ENCODE data around the gene CFB.
"Not testable (repeated sequence)": the region's sequence is repeated elsewhere in the genome, so short reads cannot be mapped to it uniquely, and the experiment has no call there.

The CFB gene

GRCh38 chr6:31971993-31972708 lies 26.3 kb downstream of the CFB start, which contains the start of gene DXO:
TSS of gene DXO (minus strand) at chr6:31972138. CDS start at chr6:31971675, 463 bp downstream.
- DNase-seq: peak; percentile 99

- DNase-seq: peak; percentile 36
Measured at GRCh38 chr6:31972709-31973350, 26.9 kb downstream of the CFB start.

GRCh38 chr6:31976065-31976464 lies 30.2 kb downstream of the CFB start:
- DNase-seq: not testable (repeated sequence)

DNA sequence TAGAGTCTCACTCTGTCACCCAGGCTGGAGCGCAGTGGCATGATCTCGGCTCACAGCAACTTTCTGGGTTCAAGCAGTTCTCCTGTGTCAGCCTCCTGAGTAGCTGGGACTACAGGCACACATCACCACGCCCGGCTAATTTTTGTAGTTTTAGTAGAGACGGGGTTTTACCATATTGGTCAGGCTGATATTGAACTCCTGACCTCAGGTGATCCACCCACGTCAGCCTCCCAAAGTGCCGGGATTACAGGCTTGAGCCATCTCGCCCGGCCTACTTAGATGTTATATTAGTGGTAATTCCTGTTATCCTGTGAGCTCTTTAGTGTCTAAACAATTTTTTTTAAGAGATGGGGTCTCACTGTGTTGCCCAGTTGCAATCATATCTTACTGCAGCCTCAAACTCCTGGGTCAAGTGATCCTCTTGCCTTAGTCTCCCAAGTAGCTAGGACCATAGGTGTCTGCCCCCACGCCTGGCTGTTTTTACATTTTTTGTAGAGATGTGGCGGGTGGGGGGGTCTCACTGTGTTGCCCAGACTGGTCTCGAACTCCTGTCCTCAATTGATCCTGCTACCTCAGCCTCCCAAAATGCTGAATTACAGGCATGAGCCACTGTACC lies 32.0 kb downstream of the CFB start:
- no peak for DNase-seq

DNA sequence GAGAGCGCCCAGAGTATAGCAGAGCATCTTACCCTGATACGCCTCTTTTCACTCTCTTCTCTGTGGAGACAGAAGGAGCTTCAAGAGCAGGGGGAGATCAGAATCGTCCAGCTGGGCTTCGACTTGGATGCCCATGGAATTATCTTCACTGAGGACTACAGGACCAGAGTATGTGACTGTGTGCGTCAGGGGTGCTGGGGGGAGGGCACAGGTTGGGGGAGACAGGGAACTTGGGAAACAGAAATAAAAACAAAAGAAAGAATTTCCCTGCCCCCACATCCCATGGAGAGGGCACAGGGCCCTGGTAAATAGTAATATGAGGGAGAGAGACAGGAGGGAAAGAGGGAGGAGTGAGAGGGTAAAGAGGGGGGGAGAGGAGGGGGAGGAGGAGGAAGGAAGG lies 32.9 kb downstream of the CFB start:
- DNase-seq: no peak

DNA sequence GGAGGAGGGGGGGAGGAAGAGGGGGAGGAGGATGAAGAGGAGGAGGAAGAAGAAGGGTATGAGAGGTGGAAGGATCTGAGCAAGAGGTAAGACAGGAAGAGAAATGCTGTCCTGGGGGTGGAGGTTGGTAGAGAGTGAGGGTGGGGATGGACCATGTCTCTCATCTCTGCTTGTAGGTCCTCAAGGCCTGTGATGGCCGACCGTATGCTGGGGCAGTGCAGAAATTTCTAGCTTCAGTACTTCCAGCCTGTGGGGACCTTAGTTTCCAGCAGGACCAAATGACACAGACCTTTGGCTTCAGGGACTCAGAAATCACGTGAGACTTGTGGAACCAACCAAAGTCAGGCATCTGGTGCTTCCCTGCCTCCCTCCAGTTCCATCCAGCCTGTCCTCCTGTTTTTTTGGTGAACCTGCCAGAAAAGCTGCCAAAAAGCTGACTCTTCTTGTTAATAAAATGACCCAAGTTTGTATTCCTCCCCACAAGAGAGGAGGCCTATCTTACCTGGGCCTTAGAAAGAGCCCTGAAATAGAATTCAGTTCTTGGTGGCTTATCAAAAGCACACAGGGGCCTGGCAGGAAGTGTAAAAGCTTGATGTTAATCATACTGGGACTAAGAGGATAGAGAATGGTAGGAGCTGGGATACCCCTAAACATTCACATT lies 33.5 kb downstream of the CFB start:
- no peak for DNase-seq

GRCh38 chr6:31980195-31980876 lies 34.4 kb downstream of the CFB start:
- DNase-seq: not testable (repeated sequence)

DNA sequence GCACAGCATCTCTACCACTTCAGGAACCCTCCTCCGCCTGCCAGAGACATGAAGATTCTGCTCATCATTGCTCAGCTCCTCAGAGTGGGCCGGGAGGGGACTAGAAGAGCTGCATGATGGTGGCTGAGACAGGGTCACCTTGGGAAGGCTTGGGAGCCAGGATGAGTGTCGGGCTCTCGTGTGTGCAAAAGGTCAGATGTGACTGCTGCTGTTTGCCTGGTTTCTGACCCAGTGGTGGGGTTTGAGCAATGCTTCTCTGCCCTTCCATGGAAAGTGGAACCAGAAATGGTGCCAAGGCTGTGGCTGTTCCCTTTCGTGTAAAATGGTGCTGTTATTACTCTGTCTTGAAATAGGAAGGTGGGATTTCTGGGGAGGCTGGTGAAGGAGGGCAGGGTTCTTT lies 35.1 kb downstream of the CFB start:
- DNase-seq: not testable (repeated sequence)

GRCh38 chr6:31981744-31982143 lies 35.8 kb downstream of the CFB start, which contains the start of gene C4A:
TSS of gene C4A (plus strand) at chr6:31982057. CDS start at chr6:31982108, 51 bp downstream.
- not testable (repeated sequence) for DNase-seq

DNA sequence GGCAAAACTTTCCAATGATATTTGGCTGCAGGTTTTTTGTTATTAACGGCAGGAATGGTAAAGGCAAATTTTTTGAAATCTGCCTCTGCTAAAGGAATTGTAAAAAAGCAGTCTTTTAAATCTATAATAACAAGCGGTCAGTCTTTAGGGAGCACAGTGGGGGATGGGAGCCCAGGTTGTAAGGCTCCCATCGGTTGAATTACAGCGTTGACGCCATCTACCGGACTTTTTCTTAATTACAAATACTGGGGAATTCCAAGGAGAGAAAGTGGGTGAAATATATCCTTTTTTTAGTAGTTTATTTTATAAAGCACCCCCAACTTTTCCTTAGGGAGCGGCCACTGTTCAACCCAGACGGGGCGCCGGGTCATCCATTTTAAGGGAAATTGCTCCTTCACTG lies 43.5 kb downstream of the CFB start:
- DNase-seq: not testable (repeated sequence)

GRCh38 chr6:31994421-31994820 lies 48.5 kb downstream of the CFB start:
- not testable (repeated sequence) for DNase-seq

DNA sequence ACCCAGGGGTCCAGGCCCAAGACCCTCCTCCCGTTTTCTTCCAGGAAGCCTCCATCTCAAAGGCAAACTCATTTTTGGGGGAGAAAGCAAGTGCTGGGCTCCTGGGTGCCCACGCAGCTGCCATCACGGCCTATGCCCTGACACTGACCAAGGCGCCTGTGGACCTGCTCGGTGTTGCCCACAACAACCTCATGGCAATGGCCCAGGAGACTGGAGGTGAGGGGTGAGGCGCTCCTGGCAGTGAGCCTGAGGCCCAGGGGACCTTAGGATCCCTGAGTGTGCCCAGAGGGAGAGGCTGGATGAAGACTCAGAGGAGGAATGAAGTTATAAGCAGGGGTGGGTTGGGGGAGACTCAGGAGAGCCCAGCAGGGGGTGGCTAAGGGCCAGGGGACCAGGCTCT lies 50.5 kb downstream of the CFB start:
- DNase-seq: not testable (repeated sequence)
